ENCODE results near the gene IPMK. TPM values are rescaled to one million over a fixed set of nuclear protein-coding genes. Genes with fewer than 3 reads are reported as not detected.

Gene IPMK
- total RNA-seq, 1 donor from 2014 or later, result 14.3 TPM

DNA sequence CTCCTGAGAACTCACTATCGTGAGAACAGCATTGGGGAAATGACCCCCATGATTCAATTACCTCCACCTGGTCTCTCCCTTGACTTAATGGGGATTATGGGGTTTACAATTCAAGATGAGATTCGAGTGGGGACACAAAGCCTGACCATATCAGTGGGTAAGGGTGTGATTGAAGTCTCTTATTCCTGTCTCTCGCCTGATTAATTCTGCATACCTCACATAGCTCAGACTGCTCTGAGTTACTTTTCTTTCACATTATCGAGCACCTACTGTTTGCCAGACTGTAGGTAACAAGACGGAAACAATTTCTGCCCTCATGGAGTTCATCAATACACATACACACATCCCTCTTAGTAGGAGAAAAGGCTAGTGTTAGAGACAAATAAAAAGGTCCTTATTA lies 26.3 kb upstream of the IPMK start:
- H3K27ac Mint-ChIP-seq, result no peak overlapping the region

DNA sequence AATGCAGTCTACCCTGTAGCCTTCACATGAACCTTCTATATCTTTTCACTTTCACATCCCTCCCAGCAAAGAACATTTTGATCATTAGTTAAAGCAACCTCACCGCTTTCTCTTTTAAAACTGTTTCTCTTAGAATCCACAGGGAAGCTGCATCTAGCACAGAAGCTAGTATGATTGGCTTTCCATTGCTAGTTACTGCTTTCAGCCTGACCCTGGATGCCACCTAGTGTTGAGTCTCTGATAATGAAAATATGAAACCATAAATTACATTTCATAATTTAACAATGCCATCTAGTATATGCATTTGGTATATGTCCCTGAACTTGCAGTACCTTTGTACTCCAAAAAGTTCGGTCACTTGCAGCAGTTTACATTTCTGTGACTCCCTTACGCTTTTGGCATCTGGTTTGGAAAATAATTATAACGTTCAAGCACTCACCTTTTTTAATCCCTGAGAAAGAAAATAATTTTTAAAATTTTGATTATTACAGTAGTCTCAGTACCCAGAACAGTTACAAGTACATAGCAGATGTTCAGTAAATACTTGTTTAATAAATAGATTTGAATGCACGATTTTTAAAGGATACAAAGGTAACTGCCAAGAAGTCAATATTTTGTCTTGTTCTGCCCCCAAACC lies 24.0 kb upstream of the IPMK start:
- DNase-seq (ENCODE audit: low spot score), result peak; percentile 17
- no peak overlapping the region for H2AFZ ChIP-seq (replicated peaks)

More for the DNA sequence above, 26.3 kb upstream of the IPMK start:
- H3K4me3 Mint-ChIP-seq, result no peak overlapping the region
- Histone ChIP-seq H3K9me3 (ENCODE audit: low read depth) (no peaks in the 10 kb centered on the region), H3K4me2 (no peak overlapping the region), H3K27me3 (no peaks in the 10 kb centered on the region), H3K4me1 (no peaks in the 10 kb centered on the region), H2AFZ (replicated peaks) (no peak overlapping the region), H3K4me3 (no peak overlapping the region), H3K9ac (no peak overlapping the region), H3K79me2 (ENCODE audit: low read depth) (no peaks in the 10 kb centered on the region), H3K36me3 (no peaks in the 10 kb centered on the region), H3F3A (ENCODE audit: low read depth) (no peaks in the 10 kb centered on the region), H4K20me1 (ENCODE audit: low read depth) (no peaks in the 10 kb centered on the region), H3K27ac (no peak overlapping the region)
- DNase-seq (ENCODE audit: low spot score), result peak; percentile 39
- H3K4me1 Mint-ChIP-seq, result no peaks in the 10 kb centered on the region
- TF ChIP-seq EZH2phosphoT487 (IDR thresholded peaks at IDR 0.05) (no peak), EZH2 (IDR thresholded peaks at IDR 0.05) (no peak)
- TF ChIP-seq, protein P1, sequence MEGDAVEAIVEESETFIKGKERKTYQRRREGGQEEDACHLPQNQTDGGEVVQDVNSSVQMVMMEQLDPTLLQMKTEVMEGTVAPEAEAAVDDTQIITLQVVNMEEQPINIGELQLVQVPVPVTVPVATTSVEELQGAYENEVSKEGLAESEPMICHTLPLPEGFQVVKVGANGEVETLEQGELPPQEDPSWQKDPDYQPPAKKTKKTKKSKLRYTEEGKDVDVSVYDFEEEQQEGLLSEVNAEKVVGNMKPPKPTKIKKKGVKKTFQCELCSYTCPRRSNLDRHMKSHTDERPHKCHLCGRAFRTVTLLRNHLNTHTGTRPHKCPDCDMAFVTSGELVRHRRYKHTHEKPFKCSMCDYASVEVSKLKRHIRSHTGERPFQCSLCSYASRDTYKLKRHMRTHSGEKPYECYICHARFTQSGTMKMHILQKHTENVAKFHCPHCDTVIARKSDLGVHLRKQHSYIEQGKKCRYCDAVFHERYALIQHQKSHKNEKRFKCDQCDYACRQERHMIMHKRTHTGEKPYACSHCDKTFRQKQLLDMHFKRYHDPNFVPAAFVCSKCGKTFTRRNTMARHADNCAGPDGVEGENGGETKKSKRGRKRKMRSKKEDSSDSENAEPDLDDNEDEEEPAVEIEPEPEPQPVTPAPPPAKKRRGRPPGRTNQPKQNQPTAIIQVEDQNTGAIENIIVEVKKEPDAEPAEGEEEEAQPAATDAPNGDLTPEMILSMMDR (IDR thresholded peaks at IDR 0.05), result no peak
- H3K9me3 Mint-ChIP-seq, result no peaks in the 10 kb centered on the region
- H3K27me3 Mint-ChIP-seq (ENCODE audit: insufficient read depth, low read depth), result peaks cover 2% of the 10 kb centered on the region
- H3K36me3 Mint-ChIP-seq, result peaks cover 1% of the 10 kb centered on the region

DNA sequence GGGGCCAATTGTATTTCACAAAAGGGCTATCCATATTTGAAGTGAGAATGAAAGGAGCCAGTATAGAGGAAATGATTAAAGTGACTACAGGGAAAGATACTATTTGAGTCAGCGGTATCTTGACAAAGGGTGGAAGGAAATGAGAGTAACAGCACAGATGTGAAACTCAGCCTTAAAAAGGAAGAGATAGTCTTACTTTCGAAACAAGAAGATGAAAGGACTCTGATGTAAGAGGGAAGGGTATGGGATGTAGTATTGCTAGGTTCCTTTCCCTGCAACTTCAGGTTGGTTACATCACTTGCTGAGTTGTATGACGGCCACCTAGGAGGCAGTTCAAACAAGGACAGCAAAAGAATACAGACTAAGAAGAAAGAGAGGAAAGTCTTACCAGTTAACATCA lies 14.9 kb upstream of the IPMK start:
- H3F3A ChIP-seq (ENCODE audit: low read depth), result no peaks in the 10 kb centered on the region
- Mint-ChIP-seq H3K27me3 (ENCODE audit: insufficient read depth, low read depth) (no peaks in the 10 kb centered on the region), H3K4me3 (no peak overlapping the region), H3K4me1 (no peaks in the 10 kb centered on the region), H3K27ac (no peak overlapping the region), H3K9me3 (no peaks in the 10 kb centered on the region), H3K36me3 (peaks cover 4% of the 10 kb centered on the region)
- H3K36me3 ChIP-seq, result no peaks in the 10 kb centered on the region
- no peak overlapping the region for H3K27ac ChIP-seq
- no peaks in the 10 kb centered on the region for H3K9me3 ChIP-seq (ENCODE audit: low read depth)
- H2AFZ ChIP-seq (replicated peaks), result no peak overlapping the region
- H3K4me3 ChIP-seq, result no peak overlapping the region
- no peak overlapping the region for H3K4me2 ChIP-seq
- H3K4me1 ChIP-seq, result no peaks in the 10 kb centered on the region
- TF ChIP-seq EZH2phosphoT487 (IDR thresholded peaks at IDR 0.05) (no peak), EZH2 (IDR thresholded peaks at IDR 0.05) (no peak)
- TF ChIP-seq, protein P1 (IDR thresholded peaks at IDR 0.05), result no peak
- no peaks in the 10 kb centered on the region for H3K27me3 ChIP-seq
- no peaks in the 10 kb centered on the region for H3K79me2 ChIP-seq (ENCODE audit: low read depth)
- no peak overlapping the region for H3K9ac ChIP-seq
- DNase-seq (ENCODE audit: low spot score), result no peak
- no peaks in the 10 kb centered on the region for H4K20me1 ChIP-seq (ENCODE audit: low read depth)

More for the DNA sequence above, 24.0 kb upstream of the IPMK start:
- H4K20me1 ChIP-seq (ENCODE audit: low read depth), result no peaks in the 10 kb centered on the region
- H3K4me1 ChIP-seq, result no peaks in the 10 kb centered on the region
- peaks cover 2% of the 10 kb centered on the region for H3K27me3 Mint-ChIP-seq (ENCODE audit: insufficient read depth, low read depth)
- H3K4me1 Mint-ChIP-seq, result no peaks in the 10 kb centered on the region
- no peaks in the 10 kb centered on the region for H3K36me3 ChIP-seq
- no peak overlapping the region for H3K4me2 ChIP-seq
- H3K9me3 ChIP-seq (ENCODE audit: low read depth), result no peaks in the 10 kb centered on the region
- H3F3A ChIP-seq (ENCODE audit: low read depth), result no peaks in the 10 kb centered on the region
- H3K9ac ChIP-seq, result no peak overlapping the region
- H3K4me3 Mint-ChIP-seq, result no peak overlapping the region
- no peak overlapping the region for H3K4me3 ChIP-seq
- no peaks in the 10 kb centered on the region for H3K79me2 ChIP-seq (ENCODE audit: low read depth)
- TF ChIP-seq, protein P1 (IDR thresholded peaks at IDR 0.05), result peak; percentile 56
- no peak for TF ChIP-seq EZH2phosphoT487 (IDR thresholded peaks at IDR 0.05)
- TF ChIP-seq EZH2 (IDR thresholded peaks at IDR 0.05), result no peak
- H3K27ac ChIP-seq, result no peak overlapping the region
- H3K27ac Mint-ChIP-seq, result no peak overlapping the region
- no peaks in the 10 kb centered on the region for H3K27me3 ChIP-seq
- no peaks in the 10 kb centered on the region for H3K9me3 Mint-ChIP-seq
- peaks cover 1% of the 10 kb centered on the region for H3K36me3 Mint-ChIP-seq
